ENCODE measurements around the gene ABO.

DNA sequence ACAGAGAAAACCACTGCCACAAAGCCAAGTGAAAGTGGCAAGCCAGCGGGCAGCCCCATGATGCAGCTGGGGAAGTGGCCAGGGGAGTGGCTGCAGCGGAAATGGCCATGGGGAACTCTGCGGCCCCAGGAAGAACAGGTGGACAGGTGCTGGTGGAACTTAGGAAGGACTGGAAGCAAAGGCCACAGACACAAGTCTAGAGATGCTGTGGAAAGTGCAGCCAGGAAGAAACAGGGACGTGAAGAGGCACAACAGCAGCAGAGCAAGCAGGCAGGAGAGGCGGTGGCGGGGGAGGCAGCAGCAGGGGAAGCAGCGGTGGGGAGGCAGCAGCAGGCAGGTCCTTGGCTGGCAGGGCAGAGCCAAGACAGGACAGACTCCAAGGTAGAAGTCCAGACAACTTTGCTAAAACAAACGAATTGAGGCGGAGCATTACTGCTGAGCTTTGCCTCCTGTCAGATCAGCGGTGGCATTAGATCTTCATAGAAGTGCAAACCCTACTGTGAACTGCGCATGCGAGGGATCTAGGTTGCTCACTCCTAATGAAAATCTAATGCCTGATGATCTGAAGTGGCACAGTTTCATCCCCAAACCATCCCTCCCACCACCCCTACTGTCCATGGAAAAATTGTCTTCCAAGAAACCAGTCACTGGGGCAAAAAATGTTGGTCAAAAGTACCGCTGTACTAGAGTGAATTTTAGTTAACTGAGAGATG lies 49.1 kb upstream of the ABO start:
- TF ChIP-seq, protein P1, sequence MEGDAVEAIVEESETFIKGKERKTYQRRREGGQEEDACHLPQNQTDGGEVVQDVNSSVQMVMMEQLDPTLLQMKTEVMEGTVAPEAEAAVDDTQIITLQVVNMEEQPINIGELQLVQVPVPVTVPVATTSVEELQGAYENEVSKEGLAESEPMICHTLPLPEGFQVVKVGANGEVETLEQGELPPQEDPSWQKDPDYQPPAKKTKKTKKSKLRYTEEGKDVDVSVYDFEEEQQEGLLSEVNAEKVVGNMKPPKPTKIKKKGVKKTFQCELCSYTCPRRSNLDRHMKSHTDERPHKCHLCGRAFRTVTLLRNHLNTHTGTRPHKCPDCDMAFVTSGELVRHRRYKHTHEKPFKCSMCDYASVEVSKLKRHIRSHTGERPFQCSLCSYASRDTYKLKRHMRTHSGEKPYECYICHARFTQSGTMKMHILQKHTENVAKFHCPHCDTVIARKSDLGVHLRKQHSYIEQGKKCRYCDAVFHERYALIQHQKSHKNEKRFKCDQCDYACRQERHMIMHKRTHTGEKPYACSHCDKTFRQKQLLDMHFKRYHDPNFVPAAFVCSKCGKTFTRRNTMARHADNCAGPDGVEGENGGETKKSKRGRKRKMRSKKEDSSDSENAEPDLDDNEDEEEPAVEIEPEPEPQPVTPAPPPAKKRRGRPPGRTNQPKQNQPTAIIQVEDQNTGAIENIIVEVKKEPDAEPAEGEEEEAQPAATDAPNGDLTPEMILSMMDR (IDR thresholded peaks at IDR 0.05): no peak
- TF ChIP-seq POLR2A (IDR thresholded peaks at IDR 0.05): no peak
